HG02943 (cell line): Measurements from ENCODE around the gene SH3D19.
A peak's percentile ranks its signal among the peaks of the same experiment; 100 is the strongest.
"Not testable (repeated sequence)": the region's sequence is repeated elsewhere in the genome, so short reads cannot be mapped to it uniquely, and the experiment has no call there.

Experiments
- ATAC-seq: cut with Tn5 transposase; IDR thresholded peaks from one replicate; pipeline ENCODE4 v1.9.1; 2021; ENCODE audit warnings: mild to moderate bottlenecking, low read depth, moderate library complexity; ENCODE audit not compliant: unreplicated experiment

SH3D19 gene

GRCh38 chr4:151163855-151164254 is 161.6 kb downstream of the SH3D19 start:
- no peak for ATAC-seq

GRCh38 chr4:151158979-151159378 is 166.4 kb downstream of the SH3D19 start:
- no peak for ATAC-seq

DNA sequence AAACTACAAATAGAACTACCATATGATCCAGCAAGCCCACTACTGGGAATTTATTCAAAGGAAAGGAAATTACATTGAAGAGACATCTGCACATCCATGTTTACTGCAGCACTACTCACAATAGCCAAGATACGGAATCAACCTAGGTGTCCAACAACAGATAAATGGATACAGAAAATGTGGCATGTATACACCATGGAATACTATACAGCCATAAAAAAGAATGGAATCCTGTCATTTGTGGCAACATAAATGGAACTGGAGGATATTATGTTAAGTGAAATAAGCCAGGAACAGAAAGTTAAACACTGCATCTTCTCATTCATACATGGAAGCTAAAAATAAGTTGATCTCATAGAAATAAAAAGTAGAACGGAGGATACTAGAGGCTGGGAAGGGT is 167.9 kb downstream of the SH3D19 start:
- no peak for ATAC-seq

DNA sequence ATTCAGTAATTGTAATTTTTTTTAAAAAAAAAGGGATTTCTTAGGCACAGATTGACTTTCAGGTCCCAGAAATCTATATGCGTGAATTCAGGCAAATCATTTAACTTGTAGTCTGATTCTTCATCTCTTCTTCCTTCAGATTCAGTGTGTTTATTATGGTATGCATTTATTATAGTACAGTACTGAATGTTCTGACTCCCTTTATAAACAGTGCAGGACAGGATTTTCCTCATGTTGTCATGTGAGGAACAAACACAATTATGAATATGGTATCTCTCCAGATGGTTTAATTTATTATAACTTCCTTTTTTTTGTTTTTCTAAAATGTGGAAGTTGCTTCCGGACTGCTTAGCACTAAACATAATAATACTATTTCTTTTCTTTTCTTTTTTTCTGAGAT is 171.8 kb downstream of the SH3D19 start:
- no peak for ATAC-seq

GRCh38 chr4:151152028-151152427 is 173.4 kb downstream of the SH3D19 start:
- ATAC-seq, result no peak

DNA sequence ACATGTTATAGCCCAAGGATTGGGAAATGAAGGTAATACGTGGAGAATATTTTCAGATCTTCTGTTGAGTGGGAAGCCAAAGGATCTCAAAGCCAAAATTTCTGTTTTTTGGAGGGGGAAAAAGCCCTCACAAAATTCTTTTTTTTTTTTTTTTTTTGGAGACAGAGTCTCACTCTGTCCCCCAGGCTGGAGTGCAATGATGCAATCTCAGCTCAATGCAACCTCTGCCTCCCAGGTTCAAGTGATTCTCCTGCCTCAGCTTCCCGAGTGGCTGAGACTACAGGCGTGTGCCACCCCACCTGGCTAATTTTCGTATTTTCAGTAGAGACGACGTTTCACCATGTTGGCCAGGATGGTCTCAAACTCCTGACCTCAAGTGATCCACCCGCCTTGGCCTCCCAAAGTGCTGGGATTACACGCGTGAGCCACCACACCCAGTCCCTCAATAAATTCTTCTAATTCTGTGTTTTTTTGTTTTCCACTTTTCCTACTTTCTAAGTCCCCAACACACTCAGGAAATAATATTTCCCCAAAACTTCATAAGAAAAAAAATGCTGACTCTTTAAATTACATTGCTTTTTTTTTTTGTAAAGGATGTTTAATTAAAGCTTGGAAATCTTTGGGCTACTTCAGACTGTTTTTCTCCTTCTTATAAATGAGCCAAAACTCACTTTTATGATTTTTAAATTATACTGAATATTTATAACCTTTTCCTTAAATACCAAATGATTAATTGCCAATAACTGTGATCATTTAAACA is 174.4 kb downstream of the SH3D19 start:
- no peak for ATAC-seq

DNA sequence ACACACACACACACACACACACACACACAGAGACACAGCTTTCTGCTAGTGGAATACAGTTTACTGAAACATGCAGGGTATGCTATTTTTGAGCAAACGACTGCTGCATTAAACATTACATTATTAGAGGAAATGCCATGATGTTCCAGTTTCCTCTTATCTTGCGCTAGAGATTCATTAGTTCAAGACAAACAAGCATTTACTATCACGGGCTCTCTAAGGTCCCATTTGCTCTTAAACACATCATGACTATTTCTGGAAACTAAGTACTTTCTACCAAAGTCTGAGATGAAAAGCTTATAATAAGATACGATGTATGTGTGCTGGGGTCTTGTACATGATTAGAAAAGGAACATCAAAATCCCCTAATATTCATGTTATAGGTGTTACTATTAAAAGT is 177.1 kb downstream of the SH3D19 start:
- no peak for ATAC-seq

- ATAC-seq, result no peak
Observed at GRCh38 chr4:151147000-151147399, 178.4 kb downstream of the SH3D19 start.

GRCh38 chr4:151144329-151145072 is 180.9 kb downstream of the SH3D19 start:
- ATAC-seq, result no peak

DNA sequence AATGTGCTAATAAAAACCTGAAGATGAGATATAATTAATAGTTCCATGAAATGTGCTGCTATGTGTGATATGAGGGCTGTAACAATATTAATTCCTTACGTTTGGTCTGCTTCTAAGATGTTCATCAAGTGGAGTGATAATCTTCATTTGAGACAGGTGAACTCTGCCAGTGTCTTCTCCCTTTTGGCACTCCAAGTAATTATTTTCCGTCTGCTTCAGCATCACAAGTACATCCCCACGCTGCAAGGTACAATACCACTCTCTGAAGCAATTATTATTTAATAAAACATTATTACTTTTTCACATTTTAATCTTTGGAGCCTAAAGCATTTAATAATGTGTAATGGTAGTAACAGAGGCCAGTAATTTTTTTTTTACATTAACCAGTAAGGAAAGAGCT is 181.6 kb downstream of the SH3D19 start:
- ATAC-seq, result no peak

GRCh38 chr4:151143162-151143561 is 182.2 kb downstream of the SH3D19 start:
- ATAC-seq, result no peak

GRCh38 chr4:151142758-151143157 is 182.6 kb downstream of the SH3D19 start:
- no peak for ATAC-seq

- no peak for ATAC-seq
Observed at GRCh38 chr4:151139814-151140213, 185.6 kb downstream of the SH3D19 start.

DNA sequence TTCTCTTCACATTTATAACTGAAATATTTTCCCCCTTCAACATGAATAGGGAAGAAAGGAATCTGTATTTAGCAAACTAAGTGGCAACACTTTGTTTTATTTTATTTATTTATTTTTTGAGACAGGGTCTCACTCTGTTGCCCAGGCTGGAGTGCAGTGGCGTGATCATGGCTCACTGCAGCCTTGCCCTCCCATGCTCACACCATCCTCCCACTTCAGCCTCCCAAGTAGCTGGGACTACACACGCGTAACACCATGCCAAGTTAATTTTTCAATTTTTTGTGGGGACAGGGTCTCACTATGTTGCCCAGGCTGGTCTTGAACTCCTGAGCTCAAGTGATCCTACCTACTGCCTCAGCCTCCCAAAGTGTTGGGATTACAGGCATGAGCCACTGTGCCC is 189.4 kb downstream of the SH3D19 start:
- ATAC-seq, result not testable (repeated sequence)

- no peak for ATAC-seq
Observed at GRCh38 chr4:151133311-151133710, 192.1 kb downstream of the SH3D19 start.

DNA sequence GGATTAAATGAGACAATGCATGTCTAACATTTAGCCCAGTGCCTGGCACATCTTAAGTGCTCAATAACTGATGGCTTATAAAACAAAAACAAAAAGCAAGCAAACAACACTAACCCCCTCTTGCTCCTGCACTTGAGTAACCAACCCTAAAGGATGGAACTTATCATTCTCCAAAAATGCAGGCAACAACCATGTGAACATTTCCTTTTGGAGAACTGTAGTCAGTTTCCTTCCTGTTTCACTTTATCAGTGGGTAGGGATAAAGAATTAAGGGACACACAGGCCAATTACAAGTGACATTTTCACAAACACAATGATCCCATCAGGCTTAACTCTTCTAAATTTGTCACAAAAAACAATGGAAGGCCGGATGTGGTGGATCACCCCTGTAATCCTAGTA is 195.6 kb downstream of the SH3D19 start:
- no peak for ATAC-seq

DNA sequence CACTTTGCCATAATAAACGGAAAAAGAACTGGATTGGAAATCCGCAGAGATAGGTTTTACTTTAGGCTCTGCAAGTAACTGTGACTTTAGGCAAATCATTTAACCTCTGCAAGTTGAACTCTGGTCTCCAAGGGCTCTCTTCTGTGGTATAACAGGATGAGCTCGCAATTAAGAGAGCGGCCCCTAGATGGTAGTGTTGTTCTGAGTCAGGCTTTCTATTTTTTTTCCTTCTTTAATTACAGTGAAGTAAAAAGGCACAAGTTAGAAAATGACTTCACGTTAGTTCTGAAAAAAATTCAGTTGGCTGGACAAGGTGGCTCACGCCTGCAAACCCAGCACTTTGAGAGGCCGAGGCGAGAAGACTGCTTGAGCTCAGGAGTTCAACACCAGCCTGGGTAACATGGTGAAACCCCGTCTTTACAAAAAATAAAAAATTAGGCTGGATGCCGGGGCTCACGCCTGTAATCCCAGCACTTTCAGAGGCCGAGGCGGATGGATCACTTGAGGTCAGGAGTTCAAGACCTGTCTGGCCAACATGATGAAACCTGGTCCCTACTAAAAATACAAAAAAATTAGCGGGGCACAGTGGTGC is 207.9 kb downstream of the SH3D19 start:
- peak; percentile 87 for ATAC-seq

GRCh38 chr4:151114986-151115385 is 210.4 kb downstream of the SH3D19 start:
- no peak for ATAC-seq

DNA sequence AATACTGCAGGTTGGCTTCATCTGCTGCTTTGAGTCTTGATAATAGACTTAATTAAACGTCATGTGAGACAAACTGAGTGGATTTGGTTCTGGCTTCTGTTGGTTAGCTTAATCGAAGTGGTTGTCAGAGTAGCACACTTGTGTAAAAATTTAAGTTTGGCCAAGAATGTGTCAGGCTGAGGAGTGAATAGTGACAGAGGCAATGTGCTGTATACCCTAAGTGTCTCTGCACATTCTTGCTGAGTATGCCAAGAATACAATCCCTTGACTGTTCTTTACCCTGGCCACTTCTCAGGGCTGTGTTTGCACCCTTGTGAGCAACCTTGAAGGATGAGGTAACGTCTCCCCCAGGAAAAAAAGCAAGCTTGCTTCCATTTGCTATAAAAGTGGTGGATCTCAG is 211.1 kb downstream of the SH3D19 start:
- no peak for ATAC-seq

DNA sequence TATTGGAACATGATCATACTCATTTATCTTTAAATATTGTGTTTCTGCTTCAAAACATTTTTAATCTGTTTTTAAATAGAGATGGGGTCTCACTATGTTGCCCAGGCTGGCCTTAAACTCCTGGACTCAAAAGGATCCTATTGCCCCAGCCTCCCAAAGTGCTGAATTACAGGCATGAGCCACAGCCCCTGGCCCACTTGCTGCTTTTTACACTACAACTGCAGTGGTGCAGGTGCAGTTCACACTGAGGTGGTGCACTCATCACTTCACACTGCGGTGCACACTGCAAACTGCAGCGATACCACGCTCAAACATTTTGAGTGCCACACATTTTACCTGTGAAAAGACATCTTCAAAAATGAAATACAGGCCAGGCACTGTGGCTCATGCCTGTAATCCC is 215.2 kb downstream of the SH3D19 start:
- no peak for ATAC-seq

DNA sequence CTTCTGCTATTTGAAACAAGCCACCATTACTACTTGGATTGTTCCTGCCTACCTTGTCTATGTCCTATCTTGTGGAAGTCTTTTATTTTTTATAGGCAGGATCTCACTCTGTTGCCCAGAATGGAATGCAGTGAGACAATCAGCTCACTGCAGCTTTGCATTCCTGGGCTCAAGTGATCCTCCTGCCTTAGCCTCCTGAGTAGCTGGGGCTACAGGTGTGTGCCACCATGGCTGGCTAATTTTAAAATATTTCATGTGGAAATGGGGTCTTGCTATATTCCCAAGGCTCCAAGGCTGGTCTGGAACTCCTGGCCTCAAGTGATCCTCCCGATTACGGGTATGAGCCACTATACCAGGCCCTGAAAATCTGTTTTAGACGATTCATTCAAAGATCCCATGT is 218.3 kb downstream of the SH3D19 start:
- ATAC-seq, result no peak
